HepG2 (cell line): ENCODE measurements around the gene SECTM1. TPM values are rescaled to one million over a fixed set of nuclear protein-coding genes. Genes with fewer than 3 reads are reported as not detected.

ENCODE experiments used
- ASH2L ChIP-seq: fragments of 300-600, 200-600 bp; sonication (generic); IDR thresholded peaks from 2 replicates; pipeline ENCODE4 v1.7.0; 2017; ENCODE audit warnings: low read depth, mild to moderate bottlenecking, moderate library complexity, mixed read lengths, low read length; ENCODE audit not compliant: insufficient read length
- CEBPG ChIP-seq: IDR thresholded peaks from 2 replicates; pipeline ENCODE4 v1.6.1; 2016
- CHCHD3 ChIP-seq: sonication (generic); formaldehyde crosslinking; IDR thresholded peaks from 2 replicates; pipeline ENCODE4 v1.8.0; 2022; ENCODE audit warnings: mild to moderate bottlenecking, missing genetic modification reagents, moderate library complexity
- DNMT3B ChIP-seq: conservative IDR thresholded peaks from 2 replicates; pipeline ENCODE4 v1.6.1; 2016; ENCODE audit warnings: missing biosample characterization, control low read depth
- FOXJ3 ChIP-seq: sonication (generic); formaldehyde crosslinking; IDR thresholded peaks from 2 replicates; pipeline ENCODE4 v1.4.0; 2020; ENCODE audit warnings: missing genetic modification reagents, mild to moderate bottlenecking, borderline replicate concordance
- GLI4 ChIP-seq: sonication (generic); formaldehyde crosslinking; IDR thresholded peaks from 2 replicates; pipeline ENCODE4 v1.5.1; 2020; ENCODE audit warnings: missing genetic modification reagents, mild to moderate bottlenecking, moderate library complexity, borderline replicate concordance
- IRX3 ChIP-seq: sonication (generic); formaldehyde crosslinking; IDR thresholded peaks from 2 replicates; pipeline ENCODE4 v1.8.1; 2023; ENCODE audit warnings: mild to moderate bottlenecking, low read depth, missing genetic modification reagents, borderline replicate concordance
- KLF12 ChIP-seq: sonication (generic); formaldehyde crosslinking; IDR thresholded peaks from 2 replicates; pipeline ENCODE4 v1.4.0; 2020; ENCODE audit warnings: missing genetic modification reagents, borderline replicate concordance
- MYC ChIP-seq: sonication (generic); formaldehyde crosslinking; IDR thresholded peaks from 2 replicates; pipeline ENCODE4 v1.9.0; 2021; ENCODE audit warnings: missing genetic modification reagents, borderline replicate concordance
- NFE2L1 ChIP-seq: sonication (generic); formaldehyde crosslinking; IDR thresholded peaks from 2 replicates; pipeline ENCODE4 v1.4.0; 2020; ENCODE audit warnings: missing genetic modification reagents, mild to moderate bottlenecking, borderline replicate concordance
- RBFOX2 ChIP-seq: fragments of 200-400 bp; formaldehyde crosslinking; IDR thresholded peaks from 2 replicates; pipeline ENCODE4 v1.6.1; 2017; ENCODE audit warnings: low read depth, mild to moderate bottlenecking, low read length
- SOX13 ChIP-seq, 3 experiments: fragments of 450-650 bp in 1 of 3; sonication (generic) in 1 of 3; formaldehyde crosslinking in 1 of 3; IDR thresholded peaks in 2 of 3; conservative IDR thresholded peaks in 1 of 3; 2 replicates each; pipeline versions ENCODE4 v1.5.0 to v1.6.1; 2016 to 2020; ENCODE audit warnings: antibody characterized with exemption in 1 of 3, mild to moderate bottlenecking in 1 of 3, missing compliant biosample characterization in 1 of 3, missing genetic modification reagents in 1 of 3, moderate library complexity in 1 of 3
- TAF1 ChIP-seq: sonication (generic); formaldehyde crosslinking; IDR thresholded peaks from 2 replicates; pipeline ENCODE4 v1.4.0; 2020; ENCODE audit warnings: missing genetic modification reagents
- TRIM24 ChIP-seq: sonication (generic); formaldehyde crosslinking; IDR thresholded peaks from 2 replicates; pipeline ENCODE4 v1.8.0; 2022; ENCODE audit warnings: mild to moderate bottlenecking, missing genetic modification reagents
- ZFP1 ChIP-seq: IDR thresholded peaks from 2 replicates; pipeline ENCODE4 v1.6.1; 2016
- ZFP90 ChIP-seq: sonication (generic); formaldehyde crosslinking; IDR thresholded peaks from 2 replicates; pipeline ENCODE4 v1.8.0; 2022; ENCODE audit warnings: missing genetic modification reagents, mild to moderate bottlenecking, inconsistent platforms, borderline replicate concordance
- ZNF724P ChIP-seq: sonication (generic); formaldehyde crosslinking; IDR thresholded peaks from 2 replicates; pipeline ENCODE4 v1.8.0; 2022; ENCODE audit warnings: missing genetic modification reagents, borderline replicate concordance
- ZNF816 ChIP-seq: sonication (generic); formaldehyde crosslinking; IDR thresholded peaks from 2 replicates; pipeline ENCODE4 v1.8.0; 2022; ENCODE audit warnings: missing genetic modification reagents, mild to moderate bottlenecking, borderline replicate concordance
- polyA plus RNA-seq, 8 experiments: library from polyadenylated mRNA; depleted of rRNA in 3 of 8; stranded (reverse) in 7 of 8; unstranded in 1 of 8; fragments of >200 nt; fragmentation: Illumina TruSeq in 4 of 8; extraction: Trizol in 4 of 8; gene quantifications; 2 replicates each; pipeline versions ENCODE4 v1.2.1 to v1.2.3, GENCODE V29; 2011 to 2016; ENCODE audit warnings: low read depth in 4 of 8, missing spikeins in 1 of 8, mixed read lengths in 1 of 8; ENCODE audit not compliant: insufficient read depth in 1 of 8
- total RNA-seq, 5 experiments: library from RNA; depleted of rRNA; stranded (reverse); fragments of >200 nt; fragmentation: Illumina TruSeq; extraction: Trizol; gene quantifications; 2 replicates each; pipeline ENCODE4 v1.2.3, GENCODE V29; 2016; ENCODE audit warnings: low read depth in 1 of 5
- TF ChIP-seq, protein P1 (sequence below): sonication (generic); formaldehyde crosslinking; IDR thresholded peaks from 2 replicates; pipeline ENCODE4 v1.5.0; 2020; ENCODE audit warnings: missing genetic modification reagents
- TF ChIP-seq, protein P2 (sequence below), 2 experiments: fragments of 450-650 bp in 1 of 2; sonication (generic) in 1 of 2; formaldehyde crosslinking in 1 of 2; IDR thresholded peaks; 2 replicates each; pipeline versions ENCODE4 v1.6.1 to v1.8.0; 2016 to 2022; ENCODE audit warnings: antibody characterized with exemption in 1 of 2, mild to moderate bottlenecking in 1 of 2, missing genetic modification reagents in 1 of 2

SECTM1 gene
- total and polyA plus RNA-seq, 2 of the 13 experiments (the other 11 are each of a cell fraction or from before 2014, with no cell fraction given), result 3.5 to 5.3 TPM

GRCh38 chr17:82332669-82333278, 792 bp downstream of the SECTM1 start (continued):
- TF ChIP-seq ZFP90 (CRISPR knock-in tag), result no peak
- TF ChIP-seq DNMT3B (CRISPR knock-in tag), result no peak
- 0 out of 2 replicates have a peak, but pooled peaks have one; percentile 48 for TF ChIP-seq MYC (CRISPR knock-in tag)
- TF ChIP-seq ZNF816 (CRISPR knock-in tag), result no peak
- no peak for TF ChIP-seq CEBPG (CRISPR knock-in tag)
- no peak for TF ChIP-seq ZFP1 (CRISPR knock-in tag)
- TF ChIP-seq, protein P1, sequence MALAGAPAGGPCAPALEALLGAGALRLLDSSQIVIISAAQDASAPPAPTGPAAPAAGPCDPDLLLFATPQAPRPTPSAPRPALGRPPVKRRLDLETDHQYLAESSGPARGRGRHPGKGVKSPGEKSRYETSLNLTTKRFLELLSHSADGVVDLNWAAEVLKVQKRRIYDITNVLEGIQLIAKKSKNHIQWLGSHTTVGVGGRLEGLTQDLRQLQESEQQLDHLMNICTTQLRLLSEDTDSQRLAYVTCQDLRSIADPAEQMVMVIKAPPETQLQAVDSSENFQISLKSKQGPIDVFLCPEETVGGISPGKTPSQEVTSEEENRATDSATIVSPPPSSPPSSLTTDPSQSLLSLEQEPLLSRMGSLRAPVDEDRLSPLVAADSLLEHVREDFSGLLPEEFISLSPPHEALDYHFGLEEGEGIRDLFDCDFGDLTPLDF, result no peak
- TF ChIP-seq SOX13 (IDR thresholded peaks at IDR 0.05), result no peak
- TF ChIP-seq SOX13 (CRISPR knock-in tag; conservative IDR thresholded peaks at IDR 0.05 in 1 of 2, IDR thresholded peaks at IDR 0.05 in 1 of 2), result no peak
- TF ChIP-seq NFE2L1 (CRISPR knock-in tag), result no peak
- TF ChIP-seq FOXJ3 (CRISPR knock-in tag), result no peak
- TF ChIP-seq GLI4 (CRISPR knock-in tag), result no peak
- TF ChIP-seq, protein P2, sequence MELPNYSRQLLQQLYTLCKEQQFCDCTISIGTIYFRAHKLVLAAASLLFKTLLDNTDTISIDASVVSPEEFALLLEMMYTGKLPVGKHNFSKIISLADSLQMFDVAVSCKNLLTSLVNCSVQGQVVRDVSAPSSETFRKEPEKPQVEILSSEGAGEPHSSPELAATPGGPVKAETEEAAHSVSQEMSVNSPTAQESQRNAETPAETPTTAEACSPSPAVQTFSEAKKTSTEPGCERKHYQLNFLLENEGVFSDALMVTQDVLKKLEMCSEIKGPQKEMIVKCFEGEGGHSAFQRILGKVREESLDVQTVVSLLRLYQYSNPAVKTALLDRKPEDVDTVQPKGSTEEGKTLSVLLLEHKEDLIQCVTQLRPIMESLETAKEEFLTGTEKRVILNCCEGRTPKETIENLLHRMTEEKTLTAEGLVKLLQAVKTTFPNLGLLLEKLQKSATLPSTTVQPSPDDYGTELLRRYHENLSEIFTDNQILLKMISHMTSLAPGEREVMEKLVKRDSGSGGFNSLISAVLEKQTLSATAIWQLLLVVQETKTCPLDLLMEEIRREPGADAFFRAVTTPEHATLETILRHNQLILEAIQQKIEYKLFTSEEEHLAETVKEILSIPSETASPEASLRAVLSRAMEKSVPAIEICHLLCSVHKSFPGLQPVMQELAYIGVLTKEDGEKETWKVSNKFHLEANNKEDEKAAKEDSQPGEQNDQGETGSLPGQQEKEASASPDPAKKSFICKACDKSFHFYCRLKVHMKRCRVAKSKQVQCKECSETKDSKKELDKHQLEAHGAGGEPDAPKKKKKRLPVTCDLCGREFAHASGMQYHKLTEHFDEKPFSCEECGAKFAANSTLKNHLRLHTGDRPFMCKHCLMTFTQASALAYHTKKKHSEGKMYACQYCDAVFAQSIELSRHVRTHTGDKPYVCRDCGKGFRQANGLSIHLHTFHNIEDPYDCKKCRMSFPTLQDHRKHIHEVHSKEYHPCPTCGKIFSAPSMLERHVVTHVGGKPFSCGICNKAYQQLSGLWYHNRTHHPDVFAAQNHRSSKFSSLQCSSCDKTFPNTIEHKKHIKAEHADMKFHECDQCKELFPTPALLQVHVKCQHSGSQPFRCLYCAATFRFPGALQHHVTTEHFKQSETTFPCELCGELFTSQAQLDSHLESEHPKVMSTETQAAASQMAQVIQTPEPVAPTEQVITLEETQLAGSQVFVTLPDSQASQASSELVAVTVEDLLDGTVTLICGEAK (IDR thresholded peaks at IDR 0.05), result no peak
- TF ChIP-seq, protein P2 (CRISPR knock-in tag; IDR thresholded peaks at IDR 0.05), result 0 out of 2 replicates have a peak, but pooled peaks have one; percentile 24
- no peak for TF ChIP-seq ZNF724P (CRISPR knock-in tag)
- peak; percentile 35; the same call in 1 of the 2 replicates for TF ChIP-seq TAF1 (CRISPR knock-in tag)
- no peak for TF ChIP-seq CHCHD3 (CRISPR knock-in tag)
- TF ChIP-seq ASH2L, result no peak
- peak; percentile 34; the same call in 1 of the 2 replicates for TF ChIP-seq RBFOX2
- TF ChIP-seq TRIM24, result no peak
- no peak for TF ChIP-seq IRX3 (CRISPR knock-in tag)
- no peak for TF ChIP-seq KLF12 (CRISPR knock-in tag)
